WTC11 (cell line): ENCODE results near the gene GRIK5. TPM values are rescaled to one million over a fixed set of nuclear protein-coding genes. Genes with fewer than 3 reads are reported as not detected.

Experiments used
- ATAC-seq: fragments of 200-7000 bp; cut with Tn5 transposase; 2 replicates; pipeline ENCODE4 v1.10.0; 2021; ENCODE audit warnings: mild to moderate bottlenecking, moderate library complexity
- CTCF ChIA-PET: fragments of 300-600 bp; sonication (Branson Sonifier 250); formaldehyde crosslinking; loops from one replicate; lab custom pipeline; 2021; ENCODE audit warnings: antibody characterized with exemption; lab: Charles Lee
- POLR2A ChIA-PET: fragments of 350-600 bp; sonication (Branson Sonifier 250); formaldehyde crosslinking; loops from one replicate; lab custom pipeline; 2021; ENCODE audit warnings: antibody characterized with exemption; lab: Charles Lee
- DNase-seq: peaks from one replicate; pipeline ENCODE4 v3.0.0; 2021; ENCODE audit warnings: low spot score
- H3K27ac Mint-ChIP-seq: 2 replicates; pipeline ENCODE4 v1.8.0; 2021; ENCODE audit warnings: mixed read lengths
- H3K27me3 Mint-ChIP-seq: 2 replicates; pipeline ENCODE4 v1.8.0; 2021; ENCODE audit warnings: low read depth, mild to moderate bottlenecking, moderate library complexity, mixed read lengths
- H3K36me3 Mint-ChIP-seq: 2 replicates; pipeline ENCODE4 v1.8.0; 2021; ENCODE audit warnings: mixed read lengths
- H3K4me1 Mint-ChIP-seq: 2 replicates; pipeline ENCODE4 v1.8.0; 2022; ENCODE audit warnings: mixed read lengths
- H3K4me3 Mint-ChIP-seq: 2 replicates; pipeline ENCODE4 v1.8.0; 2021; ENCODE audit warnings: mild to moderate bottlenecking, moderate library complexity, mixed read lengths
- H3K9me3 Mint-ChIP-seq: 2 replicates; pipeline ENCODE4 v1.8.0; 2021; ENCODE audit warnings: mixed read lengths
- ATF6 ChIP-seq: sonication (generic); formaldehyde crosslinking; IDR thresholded peaks from 2 replicates; pipeline ENCODE4 v1.8.1; 2023; ENCODE audit warnings: mild to moderate bottlenecking, missing genetic modification reagents
- ETV6 ChIP-seq: sonication (generic); formaldehyde crosslinking; IDR thresholded peaks from 2 replicates; pipeline ENCODE4 v1.8.1; 2022; ENCODE audit warnings: mild to moderate bottlenecking, missing genetic modification reagents
- FOXP4 ChIP-seq: sonication (generic); formaldehyde crosslinking; IDR thresholded peaks from 2 replicates; pipeline ENCODE4 v1.8.0; 2022; ENCODE audit warnings: mild to moderate bottlenecking, missing genetic modification reagents
- HMGXB4 ChIP-seq: sonication (generic); formaldehyde crosslinking; IDR thresholded peaks from 2 replicates; pipeline ENCODE4 v1.8.1; 2023; ENCODE audit warnings: mild to moderate bottlenecking, moderate library complexity, missing genetic modification reagents
- MAX ChIP-seq: sonication (generic); formaldehyde crosslinking; IDR thresholded peaks from 2 replicates; pipeline ENCODE4 v1.8.0; 2022; ENCODE audit warnings: mild to moderate bottlenecking, missing genetic modification reagents
- MLX ChIP-seq: sonication (generic); formaldehyde crosslinking; IDR thresholded peaks from 2 replicates; pipeline ENCODE4 v1.8.1; 2023; ENCODE audit warnings: mild to moderate bottlenecking, missing genetic modification reagents, moderate library complexity
- NFYB ChIP-seq: sonication (generic); formaldehyde crosslinking; conservative IDR thresholded peaks from 2 replicates; pipeline ENCODE4 v1.8.0; 2022; ENCODE audit warnings: low read depth, missing genetic modification reagents
- NR3C1 ChIP-seq: sonication (generic); formaldehyde crosslinking; conservative IDR thresholded peaks from 2 replicates; pipeline ENCODE4 v1.8.1; 2023; ENCODE audit warnings: low read depth, mild to moderate bottlenecking, missing genetic modification reagents
- SMAD3 ChIP-seq: sonication (generic); formaldehyde crosslinking; IDR thresholded peaks from 2 replicates; pipeline ENCODE4 v1.8.0; 2022; ENCODE audit warnings: missing genetic modification reagents, mild to moderate bottlenecking, borderline replicate concordance
- TEAD4 ChIP-seq: sonication (generic); formaldehyde crosslinking; IDR thresholded peaks from 2 replicates; pipeline ENCODE4 v1.8.0; 2022; ENCODE audit warnings: mild to moderate bottlenecking, missing genetic modification reagents
- ZNF232 ChIP-seq: sonication (generic); formaldehyde crosslinking; IDR thresholded peaks from 2 replicates; pipeline ENCODE4 v1.8.0; 2022; ENCODE audit warnings: mild to moderate bottlenecking, missing genetic modification reagents
- ZNF396 ChIP-seq: fragments of 250-450 bp; sonication (Bioruptor Pico); IDR thresholded peaks from 2 replicates; pipeline ENCODE4 v1.8.0; 2021; ENCODE audit warnings: mild to moderate bottlenecking, moderate library complexity, borderline replicate concordance
- total RNA-seq: library from RNA; stranded (reverse); gene quantifications from 3 replicates; pipeline ENCODE4 v1.2.3, GENCODE V29; 2021
- TF ChIP-seq, protein P1 (sequence below): sonication (generic); formaldehyde crosslinking; IDR thresholded peaks from 2 replicates; pipeline ENCODE4 v1.8.1; 2023; ENCODE audit warnings: mild to moderate bottlenecking, missing genetic modification reagents
- TF ChIP-seq, protein P2 (sequence below): sonication (generic); formaldehyde crosslinking; IDR thresholded peaks from 2 replicates; pipeline ENCODE4 v1.8.1; 2023; ENCODE audit warnings: mild to moderate bottlenecking, missing genetic modification reagents, borderline replicate concordance
- TF ChIP-seq, protein P3 (sequence below): sonication (generic); formaldehyde crosslinking; IDR thresholded peaks from 2 replicates; pipeline ENCODE4 v1.8.0; 2023; ENCODE audit warnings: missing genetic modification reagents

Gene GRIK5
- total RNA-seq, 1 experiment from 2014 or later = 52.3 TPM

DNA sequence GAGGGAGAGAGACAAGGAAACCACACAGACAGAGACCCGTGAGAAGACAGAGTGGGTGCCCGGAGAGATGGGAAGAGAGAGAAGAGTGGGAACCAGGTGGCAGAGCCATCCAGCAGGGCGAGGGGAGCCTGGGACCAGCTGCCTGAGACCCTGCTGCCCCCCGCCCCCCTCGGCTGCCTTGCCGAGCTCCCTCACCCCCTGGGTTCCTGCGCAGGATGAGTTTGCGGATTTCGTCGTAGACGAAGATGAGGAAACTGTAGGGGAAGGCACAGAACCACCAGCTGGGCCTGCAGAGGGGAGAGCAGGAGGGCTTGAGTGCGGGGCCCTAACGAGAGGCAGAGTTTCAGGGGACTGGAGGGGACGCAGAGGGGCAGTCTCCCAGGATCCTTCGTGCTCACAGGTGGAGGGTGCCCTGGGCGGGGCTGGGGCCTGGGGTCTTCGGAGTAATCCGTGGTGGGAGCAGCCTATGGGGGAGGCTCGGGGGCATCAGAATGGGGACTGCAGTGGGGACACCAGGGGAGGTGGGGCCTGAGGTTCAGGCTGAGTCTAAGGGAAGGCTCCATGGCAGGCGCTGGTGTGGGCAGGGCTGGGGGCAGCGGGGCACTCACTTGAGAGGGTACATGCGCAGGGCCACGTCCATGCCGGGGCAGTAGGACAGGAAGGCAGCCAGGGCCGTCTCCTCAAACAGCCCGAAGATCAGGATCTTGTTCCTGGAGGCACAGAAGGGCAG is 102.8 kb downstream of the GRIK5 start:
- H3K27me3 Mint-ChIP-seq = no peaks in the 10 kb centered on the region
- peaks cover 8% of the 10 kb centered on the region for H3K36me3 Mint-ChIP-seq
- ATAC-seq (no peak; the same call in 1 of the 2 replicates), DNase-seq (no peak)
- H3K9me3 Mint-ChIP-seq = no peaks in the 10 kb centered on the region
- no peak for TF ChIP-seq NFYB
- TF ChIP-seq ZNF232 (CRISPR knock-in tag) = no peak
- no peak for TF ChIP-seq HMGXB4 (CRISPR knock-in tag)
- no peak for TF ChIP-seq NR3C1 (CRISPR knock-in tag)
- no peak for TF ChIP-seq MAX (CRISPR knock-in tag)
- TF ChIP-seq MLX (CRISPR knock-in tag) = no peak
- no peak for TF ChIP-seq ATF6 (CRISPR knock-in tag)
- no peak for TF ChIP-seq ETV6 (CRISPR knock-in tag)
- TF ChIP-seq TEAD4 (CRISPR knock-in tag) = no peak
- TF ChIP-seq ZNF396 (CRISPR knock-in tag) = no peak
- TF ChIP-seq, protein P1, sequence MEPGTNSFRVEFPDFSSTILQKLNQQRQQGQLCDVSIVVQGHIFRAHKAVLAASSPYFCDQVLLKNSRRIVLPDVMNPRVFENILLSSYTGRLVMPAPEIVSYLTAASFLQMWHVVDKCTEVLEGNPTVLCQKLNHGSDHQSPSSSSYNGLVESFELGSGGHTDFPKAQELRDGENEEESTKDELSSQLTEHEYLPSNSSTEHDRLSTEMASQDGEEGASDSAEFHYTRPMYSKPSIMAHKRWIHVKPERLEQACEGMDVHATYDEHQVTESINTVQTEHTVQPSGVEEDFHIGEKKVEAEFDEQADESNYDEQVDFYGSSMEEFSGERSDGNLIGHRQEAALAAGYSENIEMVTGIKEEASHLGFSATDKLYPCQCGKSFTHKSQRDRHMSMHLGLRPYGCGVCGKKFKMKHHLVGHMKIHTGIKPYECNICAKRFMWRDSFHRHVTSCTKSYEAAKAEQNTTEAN (CRISPR knock-in tag) = no peak
- TF ChIP-seq, protein P2, sequence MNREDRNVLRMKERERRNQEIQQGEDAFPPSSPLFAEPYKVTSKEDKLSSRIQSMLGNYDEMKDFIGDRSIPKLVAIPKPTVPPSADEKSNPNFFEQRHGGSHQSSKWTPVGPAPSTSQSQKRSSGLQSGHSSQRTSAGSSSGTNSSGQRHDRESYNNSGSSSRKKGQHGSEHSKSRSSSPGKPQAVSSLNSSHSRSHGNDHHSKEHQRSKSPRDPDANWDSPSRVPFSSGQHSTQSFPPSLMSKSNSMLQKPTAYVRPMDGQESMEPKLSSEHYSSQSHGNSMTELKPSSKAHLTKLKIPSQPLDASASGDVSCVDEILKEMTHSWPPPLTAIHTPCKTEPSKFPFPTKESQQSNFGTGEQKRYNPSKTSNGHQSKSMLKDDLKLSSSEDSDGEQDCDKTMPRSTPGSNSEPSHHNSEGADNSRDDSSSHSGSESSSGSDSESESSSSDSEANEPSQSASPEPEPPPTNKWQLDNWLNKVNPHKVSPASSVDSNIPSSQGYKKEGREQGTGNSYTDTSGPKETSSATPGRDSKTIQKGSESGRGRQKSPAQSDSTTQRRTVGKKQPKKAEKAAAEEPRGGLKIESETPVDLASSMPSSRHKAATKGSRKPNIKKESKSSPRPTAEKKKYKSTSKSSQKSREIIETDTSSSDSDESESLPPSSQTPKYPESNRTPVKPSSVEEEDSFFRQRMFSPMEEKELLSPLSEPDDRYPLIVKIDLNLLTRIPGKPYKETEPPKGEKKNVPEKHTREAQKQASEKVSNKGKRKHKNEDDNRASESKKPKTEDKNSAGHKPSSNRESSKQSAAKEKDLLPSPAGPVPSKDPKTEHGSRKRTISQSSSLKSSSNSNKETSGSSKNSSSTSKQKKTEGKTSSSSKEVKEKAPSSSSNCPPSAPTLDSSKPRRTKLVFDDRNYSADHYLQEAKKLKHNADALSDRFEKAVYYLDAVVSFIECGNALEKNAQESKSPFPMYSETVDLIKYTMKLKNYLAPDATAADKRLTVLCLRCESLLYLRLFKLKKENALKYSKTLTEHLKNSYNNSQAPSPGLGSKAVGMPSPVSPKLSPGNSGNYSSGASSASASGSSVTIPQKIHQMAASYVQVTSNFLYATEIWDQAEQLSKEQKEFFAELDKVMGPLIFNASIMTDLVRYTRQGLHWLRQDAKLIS (CRISPR knock-in tag) = no peak
- TF ChIP-seq SMAD3 (CRISPR knock-in tag) = no peak
- TF ChIP-seq, protein P3, sequence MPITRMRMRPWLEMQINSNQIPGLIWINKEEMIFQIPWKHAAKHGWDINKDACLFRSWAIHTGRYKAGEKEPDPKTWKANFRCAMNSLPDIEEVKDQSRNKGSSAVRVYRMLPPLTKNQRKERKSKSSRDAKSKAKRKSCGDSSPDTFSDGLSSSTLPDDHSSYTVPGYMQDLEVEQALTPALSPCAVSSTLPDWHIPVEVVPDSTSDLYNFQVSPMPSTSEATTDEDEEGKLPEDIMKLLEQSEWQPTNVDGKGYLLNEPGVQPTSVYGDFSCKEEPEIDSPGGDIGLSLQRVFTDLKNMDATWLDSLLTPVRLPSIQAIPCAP (CRISPR knock-in tag) = no peak
- no peak for TF ChIP-seq FOXP4 (CRISPR knock-in tag)
- CTCF ChIA-PET = no interaction called here
- POLR2A ChIA-PET = no interaction called here
- peak overlapping the region; percentile 42 for H3K27ac Mint-ChIP-seq
- H3K4me3 Mint-ChIP-seq = no peak overlapping the region
- H3K4me1 Mint-ChIP-seq = no peaks in the 10 kb centered on the region
